ENCODE measurements around the gene ZNF521.

DNA sequence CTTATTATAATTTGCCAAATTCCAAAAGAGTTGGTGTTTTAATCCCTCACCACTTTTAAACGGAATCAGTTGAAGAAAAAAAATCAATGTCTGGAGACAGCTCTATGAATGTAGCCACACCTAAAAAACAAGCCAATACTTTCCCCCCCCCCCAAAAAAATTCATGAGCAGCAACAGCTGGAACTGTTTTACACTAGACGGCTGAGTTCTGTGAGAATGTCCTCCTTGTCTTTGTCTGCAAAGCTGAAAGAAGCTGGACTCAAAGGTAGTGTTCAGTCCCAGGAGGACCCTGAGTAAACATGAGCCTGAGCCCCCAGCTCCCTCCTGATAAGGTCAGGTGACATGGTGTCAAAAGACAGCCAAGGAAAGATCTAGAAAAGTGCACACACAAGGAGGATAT is 68.2 kb downstream of the ZNF521 start:
- TF ChIP-seq POLR2A (IDR thresholded peaks at IDR 0.05; ENCODE audit: extremely low read depth, insufficient read length) = no peak
- TF ChIP-seq, protein P1, sequence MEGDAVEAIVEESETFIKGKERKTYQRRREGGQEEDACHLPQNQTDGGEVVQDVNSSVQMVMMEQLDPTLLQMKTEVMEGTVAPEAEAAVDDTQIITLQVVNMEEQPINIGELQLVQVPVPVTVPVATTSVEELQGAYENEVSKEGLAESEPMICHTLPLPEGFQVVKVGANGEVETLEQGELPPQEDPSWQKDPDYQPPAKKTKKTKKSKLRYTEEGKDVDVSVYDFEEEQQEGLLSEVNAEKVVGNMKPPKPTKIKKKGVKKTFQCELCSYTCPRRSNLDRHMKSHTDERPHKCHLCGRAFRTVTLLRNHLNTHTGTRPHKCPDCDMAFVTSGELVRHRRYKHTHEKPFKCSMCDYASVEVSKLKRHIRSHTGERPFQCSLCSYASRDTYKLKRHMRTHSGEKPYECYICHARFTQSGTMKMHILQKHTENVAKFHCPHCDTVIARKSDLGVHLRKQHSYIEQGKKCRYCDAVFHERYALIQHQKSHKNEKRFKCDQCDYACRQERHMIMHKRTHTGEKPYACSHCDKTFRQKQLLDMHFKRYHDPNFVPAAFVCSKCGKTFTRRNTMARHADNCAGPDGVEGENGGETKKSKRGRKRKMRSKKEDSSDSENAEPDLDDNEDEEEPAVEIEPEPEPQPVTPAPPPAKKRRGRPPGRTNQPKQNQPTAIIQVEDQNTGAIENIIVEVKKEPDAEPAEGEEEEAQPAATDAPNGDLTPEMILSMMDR (IDR thresholded peaks at IDR 0.05; ENCODE audit: low read depth, low read length) = no peak
